ENCODE measurements around the gene PCDHGA9.

Gene PCDHGA9

DNA sequence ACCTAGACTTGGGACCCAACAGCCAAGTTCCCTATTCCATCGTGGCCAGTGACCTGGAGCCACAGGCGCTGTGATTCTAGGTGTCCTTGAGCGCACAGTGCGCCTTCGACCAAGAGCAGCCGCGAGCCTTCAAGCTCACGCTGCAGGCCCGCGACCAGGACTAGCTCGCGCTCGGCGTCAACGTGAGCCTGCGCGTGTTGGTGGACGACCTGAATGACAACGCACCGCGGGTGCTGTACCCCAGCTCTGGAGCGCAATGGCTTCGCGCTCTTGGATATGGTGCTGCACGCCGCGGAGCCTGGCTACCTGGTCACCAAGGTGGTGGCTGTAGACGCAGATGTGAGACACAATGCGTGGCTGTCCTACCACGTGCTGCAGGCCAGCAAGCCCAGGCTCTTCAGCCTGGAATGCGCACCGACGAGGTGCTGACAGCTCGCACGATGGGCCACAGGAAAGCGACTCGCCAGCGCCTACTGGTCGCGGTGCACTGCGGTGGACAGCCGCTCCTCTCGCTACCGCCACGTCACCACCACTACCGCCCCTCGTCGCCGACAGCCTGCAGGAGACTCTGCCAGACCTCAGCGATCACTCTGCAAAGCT, 39.1 kb downstream of the PCDHGA9 start:
- TF ChIP-seq, protein P1, sequence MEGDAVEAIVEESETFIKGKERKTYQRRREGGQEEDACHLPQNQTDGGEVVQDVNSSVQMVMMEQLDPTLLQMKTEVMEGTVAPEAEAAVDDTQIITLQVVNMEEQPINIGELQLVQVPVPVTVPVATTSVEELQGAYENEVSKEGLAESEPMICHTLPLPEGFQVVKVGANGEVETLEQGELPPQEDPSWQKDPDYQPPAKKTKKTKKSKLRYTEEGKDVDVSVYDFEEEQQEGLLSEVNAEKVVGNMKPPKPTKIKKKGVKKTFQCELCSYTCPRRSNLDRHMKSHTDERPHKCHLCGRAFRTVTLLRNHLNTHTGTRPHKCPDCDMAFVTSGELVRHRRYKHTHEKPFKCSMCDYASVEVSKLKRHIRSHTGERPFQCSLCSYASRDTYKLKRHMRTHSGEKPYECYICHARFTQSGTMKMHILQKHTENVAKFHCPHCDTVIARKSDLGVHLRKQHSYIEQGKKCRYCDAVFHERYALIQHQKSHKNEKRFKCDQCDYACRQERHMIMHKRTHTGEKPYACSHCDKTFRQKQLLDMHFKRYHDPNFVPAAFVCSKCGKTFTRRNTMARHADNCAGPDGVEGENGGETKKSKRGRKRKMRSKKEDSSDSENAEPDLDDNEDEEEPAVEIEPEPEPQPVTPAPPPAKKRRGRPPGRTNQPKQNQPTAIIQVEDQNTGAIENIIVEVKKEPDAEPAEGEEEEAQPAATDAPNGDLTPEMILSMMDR (IDR thresholded peaks at IDR 0.05; ENCODE audit: low read depth, low read length): no peak
- Histone ChIP-seq H3K4me3 (ENCODE audit: low read depth, low read length) (no peak overlapping the region), H3K27me3 (ENCODE audit: insufficient read depth, low read depth, severe bottlenecking) (no peaks in the 10 kb centered on the region), H3K9me3 (ENCODE audit: severe bottlenecking) (no peaks in the 10 kb centered on the region), H3K36me3 (no peaks in the 10 kb centered on the region), H3K27ac (no peak overlapping the region)
- DNase-seq: no peak
